BE2C (cell line): ENCODE results near the gene SUOX.
A peak's percentile ranks its signal among the peaks of the same experiment; 100 is the strongest.

Experiments
- DNase-seq: peaks from one replicate; pipeline ENCODE4 v3.0.0-alpha.2; 2020
- H3K27me3 ChIP-seq: fragments of 250-450 bp; sonication (Bioruptor Pico); 2 replicates; pipeline ENCODE4 v1.5.1; 2020; ENCODE audit warnings: mild to moderate bottlenecking
- H3K36me3 ChIP-seq: fragments of 250-450 bp; sonication (Bioruptor Pico); 2 replicates; pipeline ENCODE4 v1.5.1; 2020; ENCODE audit warnings: mild to moderate bottlenecking
- H3K4me1 ChIP-seq: fragments of 250-450 bp; sonication (Bioruptor Pico); 2 replicates; pipeline ENCODE4 v1.5.1; 2020
- H3K4me3 ChIP-seq: 2 replicates; pipeline ENCODE4 v1.5.1; 2011; ENCODE audit warnings: low read depth, low read length
- H3K9me3 ChIP-seq: fragments of 250-450 bp; sonication (Bioruptor Pico); 2 replicates; pipeline ENCODE4 v1.5.1; 2020
- TF ChIP-seq, protein P1 (sequence below): IDR thresholded peaks from 2 replicates; pipeline ENCODE4 v1.5.1; 2012; ENCODE audit warnings: mild to moderate bottlenecking, low read depth, low read length

The SUOX gene

DNA sequence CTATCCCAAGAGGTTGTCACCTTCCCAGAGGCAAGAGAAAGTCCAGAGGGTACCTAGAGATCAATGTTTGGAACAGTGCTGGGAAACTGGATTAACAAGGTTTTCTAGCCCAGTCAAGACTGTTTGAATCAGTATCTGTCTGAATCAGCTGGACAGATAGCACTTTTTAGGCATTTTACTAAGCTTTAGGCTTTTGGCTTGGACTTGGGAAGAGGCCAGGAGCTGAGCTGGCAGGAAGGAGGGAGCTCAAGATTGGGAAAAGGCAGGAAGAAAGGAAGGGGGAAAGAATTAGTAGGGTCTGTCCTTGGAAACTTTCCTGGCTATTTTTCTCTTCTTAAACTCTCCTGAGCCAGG, 32.1 kb downstream of the SUOX start:
- no peak for DNase-seq
- Histone ChIP-seq H3K9me3 (no peaks in the 10 kb centered on the region), H3K4me1 (no peaks in the 10 kb centered on the region), H3K27me3 (no peaks in the 10 kb centered on the region), H3K4me3 (no peak overlapping the region), H3K36me3 (no peaks in the 10 kb centered on the region)
- TF ChIP-seq, protein P1, sequence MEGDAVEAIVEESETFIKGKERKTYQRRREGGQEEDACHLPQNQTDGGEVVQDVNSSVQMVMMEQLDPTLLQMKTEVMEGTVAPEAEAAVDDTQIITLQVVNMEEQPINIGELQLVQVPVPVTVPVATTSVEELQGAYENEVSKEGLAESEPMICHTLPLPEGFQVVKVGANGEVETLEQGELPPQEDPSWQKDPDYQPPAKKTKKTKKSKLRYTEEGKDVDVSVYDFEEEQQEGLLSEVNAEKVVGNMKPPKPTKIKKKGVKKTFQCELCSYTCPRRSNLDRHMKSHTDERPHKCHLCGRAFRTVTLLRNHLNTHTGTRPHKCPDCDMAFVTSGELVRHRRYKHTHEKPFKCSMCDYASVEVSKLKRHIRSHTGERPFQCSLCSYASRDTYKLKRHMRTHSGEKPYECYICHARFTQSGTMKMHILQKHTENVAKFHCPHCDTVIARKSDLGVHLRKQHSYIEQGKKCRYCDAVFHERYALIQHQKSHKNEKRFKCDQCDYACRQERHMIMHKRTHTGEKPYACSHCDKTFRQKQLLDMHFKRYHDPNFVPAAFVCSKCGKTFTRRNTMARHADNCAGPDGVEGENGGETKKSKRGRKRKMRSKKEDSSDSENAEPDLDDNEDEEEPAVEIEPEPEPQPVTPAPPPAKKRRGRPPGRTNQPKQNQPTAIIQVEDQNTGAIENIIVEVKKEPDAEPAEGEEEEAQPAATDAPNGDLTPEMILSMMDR = no peak

DNA sequence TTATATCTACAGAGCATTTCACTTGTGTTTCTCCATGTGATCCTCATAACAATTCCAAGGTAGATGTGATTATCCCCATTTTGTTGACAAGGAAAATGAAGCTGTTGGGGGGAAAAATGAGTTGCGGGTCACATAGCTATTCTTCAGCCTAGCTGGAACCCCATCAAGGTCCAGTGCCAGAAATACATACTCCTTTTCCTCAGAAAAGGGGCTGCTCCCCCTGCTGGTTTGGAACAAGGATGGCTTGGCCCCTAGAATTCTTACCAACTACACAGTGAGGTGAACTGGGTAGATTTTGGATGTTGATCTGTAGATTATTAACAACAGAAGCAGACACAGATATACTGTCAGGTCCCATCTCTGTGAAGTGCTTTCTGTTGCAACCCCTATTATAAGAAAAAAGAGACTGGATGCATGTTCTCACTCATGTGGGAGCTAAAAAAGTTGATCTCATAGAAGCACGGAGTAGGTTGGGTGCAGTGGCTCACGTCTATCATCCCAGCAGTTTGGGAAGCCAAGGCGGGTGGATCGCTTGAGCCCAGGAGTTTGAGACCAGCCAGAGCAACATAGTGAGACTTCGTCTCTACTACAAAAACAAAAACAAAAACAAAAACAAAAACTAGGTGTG, 32.7 kb downstream of the SUOX start:
- no peaks in the 10 kb centered on the region for H3K4me1 ChIP-seq
- no peak overlapping the region for H3K4me3 ChIP-seq
- TF ChIP-seq, protein P1 = peak; percentile 87
- no peaks in the 10 kb centered on the region for H3K36me3 ChIP-seq
- no peaks in the 10 kb centered on the region for H3K9me3 ChIP-seq
- H3K27me3 ChIP-seq = no peaks in the 10 kb centered on the region
- peak; percentile 72 for DNase-seq

DNA sequence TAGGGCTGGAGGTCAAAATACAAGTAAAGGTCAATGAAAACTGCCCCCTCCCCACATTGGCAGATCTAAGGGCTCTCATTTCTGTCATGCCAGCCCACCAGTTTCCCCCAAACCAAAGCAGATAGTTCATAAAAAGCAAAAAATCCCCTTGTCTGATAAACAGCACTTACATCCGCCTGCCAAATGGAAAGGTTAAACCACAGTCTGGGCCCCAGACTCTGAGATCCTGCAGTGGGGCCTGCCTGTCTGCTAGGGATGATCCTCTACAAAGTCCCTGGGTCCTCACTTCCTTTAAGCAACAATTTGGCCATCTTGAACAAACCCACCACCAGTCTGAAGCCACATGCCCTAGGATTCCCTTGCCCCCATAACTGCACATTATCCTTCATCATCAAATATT, 34.9 kb downstream of the SUOX start:
- Histone ChIP-seq H3K9me3 (no peaks in the 10 kb centered on the region), H3K4me3 (no peak overlapping the region), H3K4me1 (no peaks in the 10 kb centered on the region), H3K36me3 (no peaks in the 10 kb centered on the region), H3K27me3 (no peaks in the 10 kb centered on the region)
- no peak for DNase-seq
- TF ChIP-seq, protein P1 = no peak

DNA sequence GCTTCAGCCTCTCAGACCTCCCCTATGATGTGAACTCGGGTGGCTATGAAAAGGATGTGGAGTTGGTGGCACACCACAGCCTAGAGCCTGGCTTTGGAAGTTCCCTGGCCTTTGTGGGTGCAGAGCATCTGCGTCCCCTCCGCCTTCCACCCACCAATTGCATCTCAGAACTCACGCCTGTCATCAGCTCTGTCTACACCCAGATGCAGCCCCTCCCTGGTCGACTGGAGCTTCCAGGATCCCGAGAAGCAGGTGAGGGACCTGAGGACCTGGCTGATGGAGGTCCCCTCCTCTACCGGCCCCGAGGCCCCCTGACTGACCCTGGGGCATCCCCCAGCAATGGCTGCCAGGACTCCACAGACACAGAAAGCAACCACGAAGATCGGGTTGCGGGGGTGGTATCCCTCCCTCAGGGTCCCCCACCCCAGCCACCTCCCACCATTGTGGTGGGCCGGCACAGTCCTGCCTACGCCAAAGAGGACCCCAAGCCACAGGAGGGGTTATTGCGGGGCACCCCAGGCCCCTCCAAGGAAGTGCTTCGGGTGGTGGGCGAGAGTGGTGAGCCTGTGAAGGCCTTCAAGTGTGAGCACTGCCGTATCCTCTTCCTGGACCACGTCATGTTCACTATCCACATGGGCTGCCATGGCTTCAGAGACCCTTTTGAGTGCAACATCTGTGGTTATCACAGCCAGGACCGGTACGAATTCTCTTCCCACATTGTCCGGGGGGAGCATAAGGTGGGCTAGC, 37.7 kb downstream of the SUOX start:
- Histone ChIP-seq H3K9me3 (no peaks in the 10 kb centered on the region), H3K4me3 (no peak overlapping the region), H3K36me3 (no peaks in the 10 kb centered on the region), H3K27me3 (no peaks in the 10 kb centered on the region), H3K4me1 (no peaks in the 10 kb centered on the region)
- DNase-seq = no peak
- TF ChIP-seq, protein P1 = no peak

DNA sequence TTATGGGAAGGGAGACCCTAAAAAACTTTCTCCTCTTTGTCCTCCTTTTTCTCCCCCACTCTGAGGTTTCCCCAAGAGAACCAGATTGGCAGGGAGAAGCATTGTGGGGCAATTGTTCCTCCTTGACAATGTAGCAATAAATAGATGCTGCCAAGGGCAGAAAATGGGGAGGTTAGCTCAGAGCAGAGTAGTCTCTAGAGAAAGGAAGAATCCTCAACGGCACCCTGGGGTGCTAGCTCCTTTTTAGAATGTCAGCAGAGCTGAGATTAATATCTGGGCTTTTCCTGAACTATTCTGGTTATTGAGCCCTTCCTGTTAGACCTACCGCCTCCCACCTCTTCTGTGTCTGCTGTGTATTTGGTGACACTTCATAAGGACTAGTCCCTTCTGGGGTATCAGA, 40.1 kb downstream of the SUOX start:
- Histone ChIP-seq H3K36me3 (peaks cover under 1% of the 10 kb centered on the region; the same call in 1 of the 2 replicates), H3K4me3 (no peak overlapping the region), H3K9me3 (no peaks in the 10 kb centered on the region), H3K27me3 (no peaks in the 10 kb centered on the region), H3K4me1 (no peaks in the 10 kb centered on the region)
- no peak for DNase-seq
- TF ChIP-seq, protein P1 = no peak

DNA sequence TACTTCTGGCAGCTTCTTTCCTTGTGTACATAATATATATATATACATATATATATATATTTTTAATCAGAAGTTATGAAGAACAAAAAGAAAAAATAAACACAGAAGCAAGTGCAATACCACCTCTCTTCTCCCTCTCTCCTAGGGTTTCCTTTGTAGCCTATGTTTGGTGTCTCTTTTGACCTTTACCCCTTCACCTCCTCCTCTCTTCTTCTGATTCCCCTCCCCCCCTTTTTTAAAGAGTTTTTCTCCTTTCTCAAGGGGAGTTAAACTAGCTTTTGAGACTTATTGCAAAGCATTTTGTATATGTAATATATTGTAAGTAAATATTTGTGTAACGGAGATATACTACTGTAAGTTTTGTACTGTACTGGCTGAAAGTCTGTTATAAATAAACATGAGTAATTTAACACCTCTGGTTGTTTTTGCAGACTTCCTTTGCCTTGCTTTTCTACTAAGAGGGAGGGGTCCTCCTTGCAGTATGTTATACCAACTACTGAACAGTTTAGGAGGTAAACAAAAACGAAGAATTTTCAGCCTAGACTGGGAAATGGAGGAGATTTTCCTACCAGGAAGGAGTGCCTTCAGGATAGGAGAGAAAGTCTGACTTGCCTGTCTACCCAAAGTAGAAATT, 41.1 kb downstream of the SUOX start:
- no peak for DNase-seq
- no peaks in the 10 kb centered on the region for H3K9me3 ChIP-seq
- H3K4me1 ChIP-seq = no peaks in the 10 kb centered on the region; the same call in 1 of the 2 replicates
- H3K4me3 ChIP-seq = no peak overlapping the region
- TF ChIP-seq, protein P1 = no peak
- no peaks in the 10 kb centered on the region for H3K27me3 ChIP-seq
- peaks cover 10% of the 10 kb centered on the region for H3K36me3 ChIP-seq
